Keratinocyte (primary cell): ENCODE measurements around the gene RABGGTB. TPM values are rescaled to one million over a fixed set of nuclear protein-coding genes. Genes with fewer than 3 reads are reported as not detected.

Experiments
- DNase-seq: peaks from one replicate; pipeline ENCODE4 v3.0.0-alpha.2; 2011; ENCODE audit warnings: low read depth, missing footprints, low spot score
- FAIRE-seq: peaks from 2 replicates; lab custom pipeline; 2011; peaks lifted over from hg19 to GRCh38; lab: Jason Lieb, UNC
- H2AFZ ChIP-seq: 2 replicates; pipeline ENCODE4 v1.6.0; 2012; ENCODE audit warnings: low read length, control low read depth, inconsistent platforms; ENCODE audit not compliant: control insufficient read depth
- H3K27ac ChIP-seq: 2 replicates; pipeline ENCODE4 v1.5.1; 2011; ENCODE audit warnings: low read length; ENCODE audit not compliant: control insufficient read depth, insufficient read depth
- H3K27me3 ChIP-seq: 3 replicates; pipeline ENCODE4 v1.6.0; 2011; ENCODE audit warnings: low read length; ENCODE audit not compliant: control insufficient read depth, insufficient read depth; ENCODE audit errors: extremely low read depth
- H3K36me3 ChIP-seq, 2 experiments: 2 replicates in 1 of 2; 3 replicates in 1 of 2; pipeline ENCODE4 v1.5.1; 2011; ENCODE audit warnings: low read length in 2 of 2, mild to moderate bottlenecking in 1 of 2; ENCODE audit not compliant: control insufficient read depth in 2 of 2, insufficient read depth in 2 of 2; ENCODE audit errors: extremely low read depth in 1 of 2
- H3K4me1 ChIP-seq: 3 replicates; pipeline ENCODE4 v1.5.1; 2011; ENCODE audit warnings: low read length; ENCODE audit not compliant: control insufficient read depth, insufficient read depth; ENCODE audit errors: extremely low read depth
- H3K4me2 ChIP-seq: 3 replicates; pipeline ENCODE4 v1.6.0; 2011; ENCODE audit warnings: low read depth, low read length; ENCODE audit not compliant: control insufficient read depth, insufficient read depth; ENCODE audit errors: extremely low read depth
- H3K4me3 ChIP-seq, 3 experiments: fragments of 200-600 bp in 1 of 3; sonication (generic) in 1 of 3; 2 replicates in 2 of 3; 3 replicates in 1 of 3; pipeline ENCODE4 v1.5.1; 2011 to 2016; ENCODE audit warnings: low read length in 3 of 3, mild to moderate bottlenecking in 3 of 3, control low read depth in 2 of 3, inconsistent platforms in 1 of 3, low read depth in 1 of 3, mixed read lengths in 1 of 3, mixed run types in 1 of 3, moderate library complexity in 1 of 3; ENCODE audit not compliant: control insufficient read depth in 2 of 3, insufficient read depth in 2 of 3; ENCODE audit errors: extremely low read depth in 1 of 3
- H3K79me2 ChIP-seq: 2 replicates; pipeline ENCODE4 v1.6.0; 2012; ENCODE audit warnings: low read length; ENCODE audit not compliant: control insufficient read depth, insufficient read depth
- H3K9ac ChIP-seq: 3 replicates; pipeline ENCODE4 v1.6.0; 2011; ENCODE audit warnings: low read length; ENCODE audit not compliant: control insufficient read depth, insufficient read depth; ENCODE audit errors: extremely low read depth
- H3K9me1 ChIP-seq: 3 replicates; pipeline ENCODE4 v1.6.0; 2011; ENCODE audit warnings: low read length; ENCODE audit not compliant: control insufficient read depth, insufficient read depth; ENCODE audit errors: extremely low read depth
- H3K9me3 ChIP-seq: 2 replicates; pipeline ENCODE4 v1.5.1; 2012; ENCODE audit warnings: low read depth, low read length; ENCODE audit not compliant: control insufficient read depth
- H4K20me1 ChIP-seq: 3 replicates; pipeline ENCODE4 v1.6.0; 2011; ENCODE audit warnings: low read length; ENCODE audit not compliant: control insufficient read depth, insufficient read depth; ENCODE audit errors: extremely low read depth
- EZH2 ChIP-seq: IDR thresholded peaks from one replicate; pipeline ENCODE4 v1.6.1; 2012; ENCODE audit warnings: inconsistent platforms, mild to moderate bottlenecking, low read length, moderate library complexity
- dilution Hi-C: fragments of 300-500 bp; cut with MboI; formaldehyde crosslinking; loops from one replicate; pipeline ENCODE4 v1.7.0; 2020; ENCODE audit warnings: low sequenced_read_pairs; ENCODE audit not compliant: extremely low pct_ligation_motif_present
- polyA plus RNA-seq, 5 experiments: library from polyadenylated mRNA; depleted of rRNA in 3 of 5; stranded (reverse) in 3 of 5; stranded (forward) in 1 of 5; unstranded in 1 of 5; fragments of >200 nt; gene quantifications; 1 replicate in 1 of 5; 2 replicates in 3 of 5; 3 replicates in 1 of 5; pipeline versions ENCODE4 v1.2.1 to v1.2.3, GENCODE V29; 2011 to 2012; ENCODE audit warnings: missing spikeins in 2 of 5, low read depth in 1 of 5, low replicate concordance in 1 of 5
- TF ChIP-seq, protein P1 (sequence below), 3 experiments: IDR thresholded peaks in 1 of 3; conservative IDR thresholded peaks in 1 of 3; optimal IDR thresholded peaks in 1 of 3; 2 replicates in 2 of 3; 3 replicates in 1 of 3; pipeline versions ENCODE3 to v1.5.1; 2011; ENCODE audit warnings: low read length in 3 of 3, mild to moderate bottlenecking in 3 of 3, moderate library complexity in 2 of 3, control low read depth in 1 of 3, inconsistent platforms in 1 of 3; ENCODE audit not compliant: insufficient read depth in 2 of 3; ENCODE audit errors: extremely low read depth in 1 of 3

The RABGGTB gene
- polyA plus RNA-seq, 1 donor (not counting 4 experiments of a cell fraction or from before 2014, with no cell fraction given) = 243 TPM

DNA sequence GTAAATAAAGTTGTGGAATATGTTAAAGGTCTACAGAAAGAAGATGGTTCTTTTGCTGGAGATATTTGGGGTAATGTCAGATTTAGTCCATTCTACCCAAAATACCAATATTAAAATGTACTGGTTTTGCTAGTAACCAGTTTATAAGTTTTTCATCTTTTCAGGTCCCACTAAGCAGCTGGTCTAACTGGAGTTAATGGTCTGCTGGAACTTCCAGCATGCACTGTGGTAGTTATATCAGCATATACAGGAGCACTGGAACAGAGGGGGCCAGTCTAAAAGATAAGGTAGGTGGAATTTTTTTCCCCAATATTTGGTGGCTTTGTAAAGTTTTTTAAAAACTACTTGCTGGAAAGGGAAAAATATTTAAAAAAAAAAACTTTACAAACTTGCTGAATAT, 3.9 kb downstream of the RABGGTB start:
- no peak overlapping the region for H2AFZ ChIP-seq
- H3K4me2 ChIP-seq = peak overlapping the region; percentile 92
- DNase-seq = no peak
- no peaks in the 10 kb centered on the region for H3K9me3 ChIP-seq
- peaks cover 10 to 40% of the 10 kb centered on the region in 2 experiments for H3K36me3 ChIP-seq
- peak overlapping the region; percentile 23 for H3K9ac ChIP-seq
- peaks cover 65% of the 10 kb centered on the region for H3K79me2 ChIP-seq
- H3K27me3 ChIP-seq = no peaks in the 10 kb centered on the region
- H3K4me1 ChIP-seq = peaks cover 20% of the 10 kb centered on the region
- TF ChIP-seq EZH2 = no peak
- TF ChIP-seq, protein P1, sequence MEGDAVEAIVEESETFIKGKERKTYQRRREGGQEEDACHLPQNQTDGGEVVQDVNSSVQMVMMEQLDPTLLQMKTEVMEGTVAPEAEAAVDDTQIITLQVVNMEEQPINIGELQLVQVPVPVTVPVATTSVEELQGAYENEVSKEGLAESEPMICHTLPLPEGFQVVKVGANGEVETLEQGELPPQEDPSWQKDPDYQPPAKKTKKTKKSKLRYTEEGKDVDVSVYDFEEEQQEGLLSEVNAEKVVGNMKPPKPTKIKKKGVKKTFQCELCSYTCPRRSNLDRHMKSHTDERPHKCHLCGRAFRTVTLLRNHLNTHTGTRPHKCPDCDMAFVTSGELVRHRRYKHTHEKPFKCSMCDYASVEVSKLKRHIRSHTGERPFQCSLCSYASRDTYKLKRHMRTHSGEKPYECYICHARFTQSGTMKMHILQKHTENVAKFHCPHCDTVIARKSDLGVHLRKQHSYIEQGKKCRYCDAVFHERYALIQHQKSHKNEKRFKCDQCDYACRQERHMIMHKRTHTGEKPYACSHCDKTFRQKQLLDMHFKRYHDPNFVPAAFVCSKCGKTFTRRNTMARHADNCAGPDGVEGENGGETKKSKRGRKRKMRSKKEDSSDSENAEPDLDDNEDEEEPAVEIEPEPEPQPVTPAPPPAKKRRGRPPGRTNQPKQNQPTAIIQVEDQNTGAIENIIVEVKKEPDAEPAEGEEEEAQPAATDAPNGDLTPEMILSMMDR (optimal IDR thresholded peaks at IDR 0.05 in 1 of 3, IDR thresholded peaks at IDR 0.05 in 1 of 3, conservative IDR thresholded peaks at IDR 0.05 in 1 of 3; ENCODE audit: extremely low read depth in 1 of 3, insufficient read depth in 2 of 3, low read length in 3 of 3) = no peak
- H4K20me1 ChIP-seq = peaks cover 37% of the 10 kb centered on the region
- H3K9me1 ChIP-seq = no peaks in the 10 kb centered on the region
- H3K27ac ChIP-seq = no peak overlapping the region
- dilution Hi-C loops = no loop called here
- no peak for FAIRE-seq
- H3K4me3 ChIP-seq = peak overlapping the region in 2 of 3 experiments; percentile 80 to 83

DNA sequence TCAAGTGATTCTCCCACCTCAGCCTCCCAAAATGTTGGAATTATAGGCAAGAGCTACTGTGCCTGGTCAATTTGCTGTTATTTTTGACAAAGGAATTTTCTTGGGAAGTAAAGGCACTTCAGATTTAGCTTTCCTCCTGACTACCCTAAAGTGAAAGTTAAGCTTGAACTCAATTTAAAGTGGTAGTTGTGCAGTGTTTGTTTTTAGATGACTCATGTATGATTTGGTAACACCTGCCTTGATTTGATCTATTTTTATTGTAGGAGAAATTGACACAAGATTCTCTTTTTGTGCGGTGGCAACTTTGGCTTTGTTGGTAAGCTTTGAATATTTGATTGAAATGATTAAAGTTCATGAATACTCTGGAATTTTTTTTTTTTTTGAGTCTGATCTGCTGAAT, 5.0 kb downstream of the RABGGTB start:
- Histone ChIP-seq H4K20me1 (peaks cover 40% of the 10 kb centered on the region), H3K4me1 (peaks cover 20% of the 10 kb centered on the region), H3K4me3 (peak overlapping the region in 1 of 3 experiments; percentile 80), H3K27ac (peak overlapping the region; percentile 24), H3K9me3 (no peaks in the 10 kb centered on the region), H3K36me3 (peaks cover 15 to 40% of the 10 kb centered on the region in 2 experiments), H2AFZ (no peak overlapping the region), H3K27me3 (no peaks in the 10 kb centered on the region), H3K9ac (peak overlapping the region; percentile 31), H3K9me1 (no peaks in the 10 kb centered on the region), H3K79me2 (peaks cover 65% of the 10 kb centered on the region), H3K4me2 (peak overlapping the region; percentile 92)
- TF ChIP-seq EZH2 = no peak
- TF ChIP-seq, protein P1 (optimal IDR thresholded peaks at IDR 0.05 in 1 of 3, IDR thresholded peaks at IDR 0.05 in 1 of 3, conservative IDR thresholded peaks at IDR 0.05 in 1 of 3; ENCODE audit: extremely low read depth in 1 of 3, insufficient read depth in 2 of 3, low read length in 3 of 3) = no peak
- FAIRE-seq (no peak), DNase-seq (no peak)
- dilution Hi-C loops = no loop called here
